H9 (cell line): Measurements from ENCODE around the gene NEK6. TPM values are rescaled to one million over a fixed set of nuclear protein-coding genes. Genes with fewer than 3 reads are reported as not detected.

Experiments
- DNase-seq: peaks from one replicate; pipeline ENCODE4 v3.0.0-alpha.2; 2017
- H2AFZ ChIP-seq: one replicate; pipeline ENCODE4 v1.6.1; 2013; ENCODE audit warnings: mild to moderate bottlenecking, low read length, control low read depth, moderate library complexity
- H2AK5ac ChIP-seq: 2 replicates; pipeline ENCODE4 v1.6.1; 2013; ENCODE audit warnings: low read length, control low read depth, mixed read lengths; ENCODE audit not compliant: insufficient read length
- H2BK120ac ChIP-seq: one replicate; pipeline ENCODE4 v1.6.1; 2013; ENCODE audit warnings: low read depth, mild to moderate bottlenecking, low read length, control low read depth, inconsistent platforms; ENCODE audit not compliant: poor library complexity, severe bottlenecking
- H2BK12ac ChIP-seq: 2 replicates; pipeline ENCODE4 v1.6.1; 2013; ENCODE audit warnings: low read length, control low read depth, mixed read lengths, low read depth; ENCODE audit not compliant: insufficient read length
- H2BK15ac ChIP-seq: 2 replicates; pipeline ENCODE4 v1.6.1; 2013; ENCODE audit warnings: low read depth, low read length, control low read depth
- H2BK20ac ChIP-seq: one replicate; pipeline ENCODE4 v1.6.1; 2013; ENCODE audit warnings: low read depth, mild to moderate bottlenecking, low read length, control low read depth, inconsistent platforms; ENCODE audit not compliant: poor library complexity, severe bottlenecking
- H2BK5ac ChIP-seq: 2 replicates; pipeline ENCODE4 v1.6.1; 2013; ENCODE audit warnings: low read length, control low read depth, mixed read lengths; ENCODE audit not compliant: insufficient read length
- H3K14ac ChIP-seq: 2 replicates; pipeline ENCODE4 v1.6.1; 2013; ENCODE audit warnings: low read length, control low read depth; ENCODE audit not compliant: insufficient read depth
- H3K18ac ChIP-seq: 2 replicates; pipeline ENCODE4 v1.6.1; 2013; ENCODE audit warnings: low read depth, mild to moderate bottlenecking, mixed read lengths, low read length, control low read depth; ENCODE audit not compliant: insufficient read length
- H3K23ac ChIP-seq: 2 replicates; pipeline ENCODE4 v1.6.1; 2013; ENCODE audit warnings: low read length, control low read depth, mixed read lengths, low read depth; ENCODE audit not compliant: insufficient read length
- H3K23me2 ChIP-seq: 2 replicates; pipeline ENCODE4 v1.6.1; 2013; ENCODE audit warnings: low read depth, mild to moderate bottlenecking, mixed read lengths, low read length, control low read depth; ENCODE audit not compliant: insufficient read length, poor library complexity, severe bottlenecking
- H3K27ac ChIP-seq: 2 replicates; pipeline ENCODE4 v1.5.1; 2013; ENCODE audit warnings: low read length, control low read depth, mixed read lengths, low read depth; ENCODE audit not compliant: insufficient read length
- H3K27me3 ChIP-seq: 2 replicates; pipeline ENCODE4 v1.6.1; 2013; ENCODE audit warnings: low read length, control low read depth, inconsistent platforms; ENCODE audit not compliant: insufficient read depth
- H3K4ac ChIP-seq: 2 replicates; pipeline ENCODE4 v1.6.1; 2013; ENCODE audit warnings: low read depth, mild to moderate bottlenecking, control low read depth, inconsistent platforms, low read length, moderate library complexity
- H3K4me1 ChIP-seq: 2 replicates; pipeline ENCODE4 v1.6.1; 2013; ENCODE audit warnings: low read length, control low read depth, inconsistent platforms; ENCODE audit not compliant: insufficient read depth
- H3K4me2 ChIP-seq: 2 replicates; pipeline ENCODE4 v1.6.1; 2013; ENCODE audit warnings: low read length, control low read depth, mixed read lengths; ENCODE audit not compliant: insufficient read length, insufficient read depth
- H3K56ac ChIP-seq: 2 replicates; pipeline ENCODE4 v1.6.1; 2013; ENCODE audit warnings: low read depth, mild to moderate bottlenecking, mixed read lengths, low read length, control low read depth; ENCODE audit not compliant: insufficient read length
- H3K79me1 ChIP-seq: 2 replicates; pipeline ENCODE4 v1.6.1; 2013; ENCODE audit warnings: low read depth, mild to moderate bottlenecking, moderate library complexity, low read length, control low read depth, inconsistent platforms; ENCODE audit not compliant: insufficient read depth, poor library complexity, severe bottlenecking
- H3K79me2 ChIP-seq: 2 replicates; pipeline ENCODE4 v1.6.1; 2013; ENCODE audit warnings: low read length, control low read depth, inconsistent platforms; ENCODE audit not compliant: insufficient read depth
- H3K9ac ChIP-seq: 2 replicates; pipeline ENCODE4 v1.6.1; 2013; ENCODE audit warnings: low read length, control low read depth, mixed read lengths; ENCODE audit not compliant: insufficient read length; ENCODE audit errors: extremely low read depth
- H3K9me3 ChIP-seq: one replicate; pipeline ENCODE4 v1.6.1; 2013; ENCODE audit warnings: low read depth, low read length, inconsistent platforms; ENCODE audit not compliant: control insufficient read depth
- H3T11ph ChIP-seq: one replicate; pipeline ENCODE4 v1.6.1; 2013; ENCODE audit warnings: mild to moderate bottlenecking, low read length, control low read depth, inconsistent platforms
- H4K20me1 ChIP-seq: one replicate; pipeline ENCODE4 v1.6.1; 2013; ENCODE audit not compliant: control insufficient read depth, insufficient read length, insufficient read depth
- H4K5ac ChIP-seq: 2 replicates; pipeline ENCODE4 v1.6.1; 2013; ENCODE audit warnings: low read depth, mild to moderate bottlenecking, mixed read lengths, low read length, control low read depth; ENCODE audit not compliant: insufficient read length
- H4K8ac ChIP-seq: replicated peaks from 2 replicates; pipeline ENCODE4 v1.6.1; 2013; ENCODE audit warnings: low read length, control low read depth, mixed read lengths, low read depth; ENCODE audit not compliant: insufficient read length
- H4K91ac ChIP-seq: 2 replicates; pipeline ENCODE4 v1.6.1; 2013; ENCODE audit warnings: low read depth, mild to moderate bottlenecking, moderate library complexity, mixed read lengths, low read length, control low read depth; ENCODE audit not compliant: insufficient read length
- H3K27ac Mint-ChIP-seq, 3 experiments: 2 replicates in 2 of 3; 3 replicates in 1 of 3; pipeline ENCODE4 v1.8.0; 2020 to 2021; ENCODE audit warnings: mixed read lengths in 3 of 3, mild to moderate bottlenecking in 1 of 3, moderate library complexity in 1 of 3
- H3K27me3 Mint-ChIP-seq: 2 replicates; pipeline ENCODE4 v1.8.0; 2021; ENCODE audit warnings: low read depth, mild to moderate bottlenecking, moderate library complexity, mixed read lengths
- H3K36me3 Mint-ChIP-seq, 3 experiments: 2 replicates in 2 of 3; 3 replicates in 1 of 3; pipeline ENCODE4 v1.8.0; 2020 to 2021; ENCODE audit warnings: low read depth in 3 of 3, mixed read lengths in 3 of 3; ENCODE audit not compliant: insufficient read depth in 1 of 3
- H3K4me1 Mint-ChIP-seq, 2 experiments: 2 replicates each; pipeline ENCODE4 v1.8.0; 2020; ENCODE audit warnings: mixed read lengths in 2 of 2
- H3K4me3 Mint-ChIP-seq, 2 experiments: 2 replicates in 1 of 2; 3 replicates in 1 of 2; pipeline ENCODE4 v1.8.0; 2020 to 2021; ENCODE audit warnings: mild to moderate bottlenecking in 2 of 2, mixed read lengths in 2 of 2, moderate library complexity in 1 of 2
- H3K9me3 Mint-ChIP-seq, 2 experiments: 2 replicates in 1 of 2; 3 replicates in 1 of 2; pipeline ENCODE4 v1.8.0; 2020; ENCODE audit warnings: mild to moderate bottlenecking in 2 of 2, mixed read lengths in 2 of 2, moderate library complexity in 1 of 2
- CTCF ChIP-seq: fragments of 200-600 bp; sonication (generic); conservative IDR thresholded peaks from 3 replicates; pipeline ENCODE4 v1.8.0; 2021; ENCODE audit warnings: antibody characterized with exemption, mild to moderate bottlenecking
- WGBS: extraction: QIAGEN DNeasy Blood & Tissue Kit; methylation state at CpG from one replicate; pipeline ENCODE4 v1.1.7; 2013; ENCODE audit warnings: missing lambda C conversion rate, low lambda C conversion rate, mixed read lengths; ENCODE audit not compliant: insufficient read length; ENCODE audit errors: extremely low coverage; 5-methylcytosine and 5-hydroxymethylcytosine counted together
- total RNA-seq: library from RNA; stranded (reverse); gene quantifications from 2 replicates; pipeline ENCODE4 v1.2.1, GENCODE V29; 2021

The NEK6 gene
- total RNA-seq, 1 experiment from 2014 or later, result 14.3 TPM

GRCh38 chr9:124359855-124360678, 102.3 kb downstream of the NEK6 start:
- Histone ChIP-seq H4K91ac (no peak overlapping the region), H2BK12ac (no peak overlapping the region), H2BK20ac (no peak overlapping the region), H3K4me2 (no peak overlapping the region), H3K27ac (no peak overlapping the region), H4K20me1 (no peaks in the 10 kb centered on the region), H2BK5ac (no peak overlapping the region), H3K9ac (no peak overlapping the region), H3K4me1 (0 out of 2 replicates have a peak, but pooled peaks cover 3% of the 10 kb centered on the region), H3K9me3 (no peaks in the 10 kb centered on the region), H2AK5ac (no peak overlapping the region), H3K23ac (no peak overlapping the region), H2AFZ (no peak overlapping the region), H3K56ac (no peak overlapping the region), H3K79me1 (peaks cover 9% of the 10 kb centered on the region), H3T11ph (no peak overlapping the region), H3K27me3 (no peaks in the 10 kb centered on the region), H3K79me2 (peaks cover 9% of the 10 kb centered on the region; the same call in 1 of the 2 replicates), H4K8ac (no peak overlapping the region), H3K4ac (no peak overlapping the region), H3K23me2 (no peaks in the 10 kb centered on the region), H2BK120ac (no peak overlapping the region), H3K18ac (no peak overlapping the region), H4K5ac (no peak overlapping the region), H3K14ac (no peak overlapping the region), H2BK15ac (no peak overlapping the region)
- Mint-ChIP-seq H3K27me3 (no peaks in the 10 kb centered on the region), H3K36me3 (peaks cover 4 to 14% (median 5%) of the 10 kb centered on the region in 3 experiments; a peak in 6 of 7 replicates), H3K4me1 (peaks cover 6 to 17% of the 10 kb centered on the region in 2 experiments; a peak in 3 of 4 replicates), H3K4me3 (no peak overlapping the region), H3K9me3 (no peaks in the 10 kb centered on the region), H3K27ac (no peak overlapping the region; a peak in 1 of 7 replicates)
- TF ChIP-seq CTCF, result 0 out of 3 replicates have a peak, but pooled peaks have one; percentile 22
- WGBS, result no CpG with 5 or more reads among the region's 11 CpGs
- DNase-seq, result no peak
